ENCODE measurements around the gene ALK.

Gene ALK

DNA sequence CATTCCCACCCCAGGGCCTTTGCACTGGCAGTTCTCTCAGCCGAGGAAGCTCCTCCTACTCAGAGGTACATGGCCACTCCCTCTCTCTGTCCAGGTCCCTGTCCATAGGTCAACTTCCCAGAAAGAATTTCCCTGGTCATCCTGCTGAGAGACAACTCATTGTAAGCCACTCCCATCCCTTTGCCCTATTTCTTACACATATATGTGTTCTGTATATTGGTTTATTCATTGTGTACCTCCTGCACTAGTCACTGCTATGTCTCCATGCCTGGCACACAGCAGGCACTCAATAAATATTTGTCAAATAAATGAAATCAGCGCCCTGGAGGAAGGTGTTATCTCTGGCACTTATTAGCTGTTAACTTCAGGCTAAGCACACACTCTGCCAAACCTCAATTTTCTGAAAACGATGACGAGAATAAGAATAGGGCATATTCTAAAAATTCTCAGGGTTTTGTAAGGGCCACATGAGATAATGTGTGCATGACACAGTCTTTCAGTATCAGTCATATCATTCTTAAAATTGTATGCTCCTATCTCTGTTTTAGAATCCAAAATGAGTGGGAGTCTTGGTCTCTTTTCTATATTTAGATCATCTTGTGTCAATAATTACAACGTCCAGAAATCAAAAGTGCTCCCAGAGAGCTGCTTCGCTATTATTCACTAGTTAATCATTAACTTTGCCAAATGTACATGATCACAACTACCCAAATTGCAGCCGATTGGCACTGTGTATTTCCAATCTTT, 198.0 kb downstream of the ALK start:
- no peaks in the 10 kb centered on the region for H3K36me3 ChIP-seq (ENCODE audit: insufficient read depth, insufficient read length, low read length)
- H3K27me3 ChIP-seq (ENCODE audit: insufficient read depth, insufficient read length) = no peaks in the 10 kb centered on the region

DNA sequence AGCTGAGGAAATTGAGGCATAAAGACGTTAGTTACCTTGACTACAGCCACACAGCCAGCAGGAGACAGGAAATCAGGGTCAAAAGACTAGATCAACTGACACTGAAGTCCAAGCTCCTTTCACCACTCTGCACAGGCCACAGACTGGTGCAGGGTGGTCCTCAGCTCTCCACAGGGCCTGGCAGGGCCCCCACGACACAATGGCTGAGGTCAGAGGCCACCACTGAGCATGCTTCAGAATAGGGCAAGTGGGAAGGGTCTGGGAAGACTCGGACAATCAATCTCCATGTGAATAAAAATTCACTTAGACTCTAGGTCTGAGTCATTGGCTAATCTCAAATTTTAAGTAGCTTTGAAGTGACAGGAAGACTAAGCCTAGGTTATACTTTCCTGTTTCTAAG, 201.7 kb downstream of the ALK start:
- Histone ChIP-seq H3K4me1 (ENCODE audit: insufficient read depth, insufficient read length) (peaks cover 5% of the 10 kb centered on the region), H3K9me3 (ENCODE audit: insufficient read depth, low read length) (no peaks in the 10 kb centered on the region), H3K9ac (ENCODE audit: insufficient read length, low read depth) (no peak overlapping the region), H3K4me3 (ENCODE audit: insufficient read length, low read depth) (no peak overlapping the region), H3K36me3 (ENCODE audit: insufficient read depth, insufficient read length, low read length) (no peaks in the 10 kb centered on the region), H3K27me3 (ENCODE audit: insufficient read depth, insufficient read length) (no peaks in the 10 kb centered on the region)
- TF ChIP-seq SUZ12 (IDR thresholded peaks at IDR 0.05; ENCODE audit: extremely low read depth, insufficient read depth, insufficient read length) = no peak
- TF ChIP-seq YY1 (IDR thresholded peaks at IDR 0.05; ENCODE audit: insufficient read depth, insufficient read length) = no peak
- no peak for TF ChIP-seq ZNF274 (IDR thresholded peaks at IDR 0.05; ENCODE audit: low read depth, low read length)
- no peak for DNase-seq (ENCODE audit: low read depth, low spot score)

More for the DNA sequence above, 198.0 kb downstream of the ALK start:
- no peak for DNase-seq (ENCODE audit: low read depth, low spot score)
- TF ChIP-seq SUZ12 (IDR thresholded peaks at IDR 0.05; ENCODE audit: extremely low read depth, insufficient read depth, insufficient read length) = no peak
- no peak for TF ChIP-seq ZNF274 (IDR thresholded peaks at IDR 0.05; ENCODE audit: low read depth, low read length)
- Histone ChIP-seq H3K9ac (ENCODE audit: insufficient read length, low read depth) (no peak overlapping the region), H3K4me1 (ENCODE audit: insufficient read depth, insufficient read length) (peaks cover 5% of the 10 kb centered on the region), H3K4me3 (ENCODE audit: insufficient read length, low read depth) (no peak overlapping the region), H3K9me3 (ENCODE audit: insufficient read depth, low read length) (no peaks in the 10 kb centered on the region)

DNA sequence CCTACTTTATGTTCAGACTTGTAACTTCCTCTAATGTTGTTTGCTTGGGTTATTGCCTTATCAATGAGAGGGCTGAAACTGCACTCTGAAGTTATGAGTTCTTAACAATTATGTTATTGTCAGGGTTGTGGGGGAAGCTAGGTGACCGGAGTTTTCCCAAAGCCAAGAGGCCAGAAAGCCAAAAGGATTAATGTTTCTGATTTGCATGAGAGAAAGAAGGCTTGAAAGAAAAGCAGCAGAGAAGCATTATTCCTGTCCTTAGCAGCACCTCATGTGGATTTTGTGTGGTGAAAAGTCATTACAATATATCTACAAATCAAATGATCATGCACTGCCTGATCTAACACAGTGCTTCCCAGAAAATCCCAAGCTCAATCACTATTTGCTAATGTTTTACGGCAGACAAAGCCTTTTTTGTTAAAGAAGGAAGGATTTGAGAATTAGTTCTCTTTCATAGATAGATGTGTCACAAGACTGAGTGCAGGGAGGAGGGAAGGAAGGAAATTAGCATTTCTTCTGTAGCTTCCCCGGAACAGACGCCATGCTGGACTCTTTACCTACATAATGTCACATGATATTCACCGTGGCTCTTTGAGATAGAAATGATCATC, 203.2 kb downstream of the ALK start:
- TF ChIP-seq ZNF274 (IDR thresholded peaks at IDR 0.05; ENCODE audit: low read depth, low read length) = no peak
- no peak for TF ChIP-seq SUZ12 (IDR thresholded peaks at IDR 0.05; ENCODE audit: extremely low read depth, insufficient read depth, insufficient read length)
- no peak for TF ChIP-seq YY1 (IDR thresholded peaks at IDR 0.05; ENCODE audit: insufficient read depth, insufficient read length)
- no peak for DNase-seq (ENCODE audit: low read depth, low spot score)

DNA sequence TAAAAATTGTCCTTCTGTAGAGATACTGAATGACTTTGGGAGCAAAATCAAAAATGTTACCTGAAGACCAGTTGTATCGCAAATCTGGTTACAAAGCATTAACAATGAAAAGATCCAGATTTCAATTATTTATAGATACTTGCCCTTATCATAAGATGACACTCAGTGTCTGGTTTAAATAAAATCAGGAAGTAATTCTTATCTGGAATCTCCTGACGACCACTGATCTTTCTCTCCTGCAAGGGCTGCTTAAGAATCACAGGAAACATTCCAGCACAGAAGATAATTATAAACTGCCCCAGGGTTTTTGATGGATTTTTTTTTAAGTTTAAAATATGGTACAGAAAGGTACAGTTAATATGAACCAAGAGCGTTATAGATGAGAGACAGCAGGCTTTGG, 205.7 kb downstream of the ALK start:
- Histone ChIP-seq H3K4me1 (ENCODE audit: insufficient read depth, insufficient read length) (peaks cover 5% of the 10 kb centered on the region), H3K4me3 (ENCODE audit: insufficient read length, low read depth) (no peak overlapping the region)

More for the DNA sequence above, 203.2 kb downstream of the ALK start:
- Histone ChIP-seq H3K27me3 (ENCODE audit: insufficient read depth, insufficient read length) (no peaks in the 10 kb centered on the region), H3K9me3 (ENCODE audit: insufficient read depth, low read length) (no peaks in the 10 kb centered on the region), H3K9ac (ENCODE audit: insufficient read length, low read depth) (no peak overlapping the region), H3K36me3 (ENCODE audit: insufficient read depth, insufficient read length, low read length) (no peaks in the 10 kb centered on the region), H3K4me1 (ENCODE audit: insufficient read depth, insufficient read length) (peaks cover 5% of the 10 kb centered on the region), H3K4me3 (ENCODE audit: insufficient read length, low read depth) (no peak overlapping the region)

DNA sequence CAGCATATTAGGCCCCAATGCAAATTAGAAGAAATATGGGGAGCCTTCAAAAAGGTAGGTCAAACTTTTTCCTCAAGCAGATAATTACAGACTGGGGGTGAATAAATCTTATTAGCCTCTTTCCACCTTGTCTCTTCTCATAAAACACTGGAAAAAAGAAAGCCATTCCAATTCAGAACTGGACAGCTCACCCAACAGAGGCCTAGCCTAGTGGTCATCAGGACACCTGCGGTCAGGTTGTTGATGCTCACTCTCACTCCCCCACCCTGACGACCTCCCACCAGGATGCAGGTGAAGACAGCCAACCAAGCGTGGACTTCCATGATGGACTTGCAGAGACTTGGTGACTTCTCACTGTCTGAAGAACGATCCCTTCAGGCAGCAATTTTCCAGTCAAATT, 207.1 kb downstream of the ALK start:
- peaks cover 2% of the 10 kb centered on the region for H3K4me1 ChIP-seq (ENCODE audit: insufficient read depth, insufficient read length)
- H3K4me3 ChIP-seq (ENCODE audit: insufficient read length, low read depth) = no peak overlapping the region
- H3K36me3 ChIP-seq (ENCODE audit: insufficient read depth, insufficient read length, low read length) = no peaks in the 10 kb centered on the region
- H3K9ac ChIP-seq (ENCODE audit: insufficient read length, low read depth) = no peak overlapping the region
- no peak for DNase-seq (ENCODE audit: low read depth, low spot score)
- TF ChIP-seq YY1 (IDR thresholded peaks at IDR 0.05; ENCODE audit: insufficient read depth, insufficient read length) (no peak), ZNF274 (IDR thresholded peaks at IDR 0.05; ENCODE audit: low read depth, low read length) (no peak), SUZ12 (IDR thresholded peaks at IDR 0.05; ENCODE audit: extremely low read depth, insufficient read depth, insufficient read length) (no peak)
- no peaks in the 10 kb centered on the region for H3K9me3 ChIP-seq (ENCODE audit: insufficient read depth, low read length)
- H3K27me3 ChIP-seq (ENCODE audit: insufficient read depth, insufficient read length) = no peaks in the 10 kb centered on the region

More for the DNA sequence above, 205.7 kb downstream of the ALK start:
- Histone ChIP-seq H3K9ac (ENCODE audit: insufficient read length, low read depth) (no peak overlapping the region), H3K9me3 (ENCODE audit: insufficient read depth, low read length) (no peaks in the 10 kb centered on the region), H3K27me3 (ENCODE audit: insufficient read depth, insufficient read length) (no peaks in the 10 kb centered on the region), H3K36me3 (ENCODE audit: insufficient read depth, insufficient read length, low read length) (no peaks in the 10 kb centered on the region)
- TF ChIP-seq YY1 (IDR thresholded peaks at IDR 0.05; ENCODE audit: insufficient read depth, insufficient read length) (no peak), ZNF274 (IDR thresholded peaks at IDR 0.05; ENCODE audit: low read depth, low read length) (no peak), SUZ12 (IDR thresholded peaks at IDR 0.05; ENCODE audit: extremely low read depth, insufficient read depth, insufficient read length) (no peak)
- DNase-seq (ENCODE audit: low read depth, low spot score) = no peak

DNA sequence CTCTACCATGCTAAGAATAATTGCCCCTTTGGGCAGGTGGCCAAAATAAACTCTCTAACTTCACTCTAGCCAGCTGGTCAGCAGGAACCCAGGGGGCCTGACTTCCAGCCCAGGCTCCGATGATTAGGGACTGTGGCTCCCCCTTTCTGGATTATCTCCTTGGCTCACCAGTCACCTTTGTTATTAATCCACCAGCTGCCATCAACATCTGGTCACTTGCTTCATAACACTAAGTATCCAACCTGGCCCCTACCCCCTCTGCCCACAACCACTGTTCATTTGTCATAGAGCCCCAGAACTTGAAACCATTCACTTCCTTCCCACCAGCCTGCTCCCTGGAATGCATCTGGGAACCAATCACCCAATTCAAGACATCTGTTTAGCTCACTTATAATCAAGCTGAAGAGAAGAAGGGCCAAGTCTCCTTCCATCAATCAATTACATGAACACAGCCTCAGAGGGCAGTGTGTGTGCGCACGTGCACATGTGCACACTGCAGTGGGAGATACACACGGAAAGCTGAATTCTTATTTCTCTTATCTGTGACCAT, 215.1 kb downstream of the ALK start:
- Histone ChIP-seq H3K36me3 (ENCODE audit: insufficient read depth, insufficient read length, low read length) (no peaks in the 10 kb centered on the region), H3K9me3 (ENCODE audit: insufficient read depth, low read length) (no peaks in the 10 kb centered on the region), H3K9ac (ENCODE audit: insufficient read length, low read depth) (no peak overlapping the region), H3K27me3 (ENCODE audit: insufficient read depth, insufficient read length) (no peaks in the 10 kb centered on the region), H3K4me1 (ENCODE audit: insufficient read depth, insufficient read length) (no peaks in the 10 kb centered on the region), H3K4me3 (ENCODE audit: insufficient read length, low read depth) (no peak overlapping the region)
- TF ChIP-seq SUZ12 (IDR thresholded peaks at IDR 0.05; ENCODE audit: extremely low read depth, insufficient read depth, insufficient read length) (no peak), ZNF274 (IDR thresholded peaks at IDR 0.05; ENCODE audit: low read depth, low read length) (no peak), YY1 (IDR thresholded peaks at IDR 0.05; ENCODE audit: insufficient read depth, insufficient read length) (no peak)
- no peak for DNase-seq (ENCODE audit: low read depth, low spot score)

DNA sequence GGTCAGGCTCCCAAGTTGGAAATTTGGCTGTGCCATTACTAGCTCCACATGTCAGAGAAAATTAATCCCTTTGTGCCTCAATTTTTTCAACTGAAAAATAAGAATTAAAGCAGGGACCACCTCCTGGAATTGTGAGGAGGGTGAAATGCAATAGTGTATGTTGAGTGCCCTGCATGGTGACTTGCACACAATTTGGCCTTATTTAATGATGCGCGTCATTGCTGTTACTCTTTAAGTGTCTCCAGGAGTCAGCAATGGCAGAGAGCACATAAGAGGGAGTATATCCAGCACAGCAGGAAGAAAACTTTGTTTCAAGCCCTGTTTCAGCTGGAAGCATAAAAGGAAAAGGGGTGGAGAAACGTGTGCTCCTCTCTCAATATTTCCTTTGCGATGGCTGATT, 215.8 kb downstream of the ALK start:
- Histone ChIP-seq H3K36me3 (ENCODE audit: insufficient read depth, insufficient read length, low read length) (no peaks in the 10 kb centered on the region), H3K9ac (ENCODE audit: insufficient read length, low read depth) (no peak overlapping the region), H3K27me3 (ENCODE audit: insufficient read depth, insufficient read length) (no peaks in the 10 kb centered on the region), H3K4me3 (ENCODE audit: insufficient read length, low read depth) (no peak overlapping the region), H3K4me1 (ENCODE audit: insufficient read depth, insufficient read length) (no peaks in the 10 kb centered on the region), H3K9me3 (ENCODE audit: insufficient read depth, low read length) (no peaks in the 10 kb centered on the region)
- DNase-seq (ENCODE audit: low read depth, low spot score) = no peak
- TF ChIP-seq ZNF274 (IDR thresholded peaks at IDR 0.05; ENCODE audit: low read depth, low read length) (no peak), SUZ12 (IDR thresholded peaks at IDR 0.05; ENCODE audit: extremely low read depth, insufficient read depth, insufficient read length) (no peak), YY1 (IDR thresholded peaks at IDR 0.05; ENCODE audit: insufficient read depth, insufficient read length) (no peak)

All from NT2/D1 (cell line).